CD4-positive, alpha-beta T cell (primary cell): ENCODE data around the gene DTX1. TPM values are rescaled to one million over a fixed set of nuclear protein-coding genes. Genes with fewer than 3 reads are reported as not detected.

Experiments
- ATAC-seq: fragments of 200-7000 bp; cut with Tn5 transposase; one replicate; pipeline ENCODE4 v1.10.0; 2022; ENCODE audit warnings: mild to moderate bottlenecking; ENCODE audit not compliant: poor library complexity
- CTCF ChIA-PET: fragments of 350-600 bp; sonication (Branson Sonifier 250); formaldehyde crosslinking; loops from one replicate; lab custom pipeline; 2021; ENCODE audit warnings: antibody characterized with exemption, inconsistent platforms; lab: Charles Lee
- POLR2A ChIA-PET: fragments of 350-600 bp; sonication (Branson Sonifier 250); formaldehyde crosslinking; loops from one replicate; lab custom pipeline; 2021; ENCODE audit warnings: antibody characterized with exemption, inconsistent platforms; lab: Charles Lee
- DNase-seq, 14 experiments: peaks; one replicate each; pipeline ENCODE4 v3.0.0-alpha.2; 2013 to 2020; ENCODE audit warnings: mixed read lengths in 2 of 14
- H3K27ac ChIP-seq, 2 donors: one replicate each; pipeline versions ENCODE4 v1.5.1 to v1.7.0; 2013; ENCODE audit warnings: low read length in 2 of 2, low read depth in 1 of 2, mild to moderate bottlenecking in 1 of 2
- H3K27me3 ChIP-seq, 2 experiments: 1 replicate in 1 of 2; 2 replicates in 1 of 2; pipeline versions ENCODE4 v1.6.1 to v1.7.0; 2013; ENCODE audit warnings: low read length in 2 of 2, control low read depth in 1 of 2, mild to moderate bottlenecking in 1 of 2, moderate library complexity in 1 of 2; ENCODE audit not compliant: insufficient read depth in 2 of 2, control insufficient read depth in 1 of 2
- H3K36me3 ChIP-seq: one replicate; pipeline ENCODE4 v1.6.1; 2013; ENCODE audit warnings: low read length, control low read depth; ENCODE audit not compliant: insufficient read depth
- H3K4me1 ChIP-seq: one replicate; pipeline ENCODE4 v1.6.1; 2013; ENCODE audit warnings: low read length, control low read depth; ENCODE audit not compliant: insufficient read depth
- H3K4me3 ChIP-seq: one replicate; pipeline ENCODE4 v1.5.1; 2013; ENCODE audit warnings: mild to moderate bottlenecking, low read length, moderate library complexity
- H3K9me3 ChIP-seq, 2 experiments: 1 replicate in 1 of 2; 2 replicates in 1 of 2; pipeline versions ENCODE4 v1.6.1 to v1.7.0; 2013; ENCODE audit warnings: low read length in 2 of 2, mild to moderate bottlenecking in 2 of 2, control low read depth in 1 of 2, moderate library complexity in 1 of 2; ENCODE audit not compliant: control insufficient read depth in 1 of 2, insufficient read depth in 1 of 2
- H3K27ac Mint-ChIP-seq: one replicate; pipeline ENCODE4 v1.8.0; 2020; ENCODE audit warnings: mixed read lengths
- H3K27me3 Mint-ChIP-seq: one replicate; pipeline ENCODE4 v1.8.0; 2021; ENCODE audit warnings: mixed read lengths
- H3K36me3 Mint-ChIP-seq: one replicate; pipeline ENCODE4 v1.8.0; 2021; ENCODE audit warnings: low read depth, mixed read lengths
- H3K4me1 Mint-ChIP-seq: one replicate; pipeline ENCODE4 v1.8.0; 2021; ENCODE audit warnings: low read depth, mixed read lengths
- H3K4me3 Mint-ChIP-seq: one replicate; pipeline ENCODE4 v1.8.0; 2020; ENCODE audit warnings: mild to moderate bottlenecking, mixed read lengths
- H3K9me3 Mint-ChIP-seq: one replicate; pipeline ENCODE4 v1.8.0; 2020; ENCODE audit warnings: mixed read lengths
- intact Hi-C, 2 experiments: fragments of 100-400 bp; cut with DNase I in 1 of 2; cut with micrococcal nuclease in 1 of 2; formaldehyde crosslinking; loops; one replicate each; pipeline versions ENCODE4 v1.15.1 to v1.9.0; 2023 to 2025; cut with DNase I, micrococcal nuclease
- total RNA-seq, 174 experiments: library from RNA in 2 of 174; stranded (reverse) in 2 of 174; gene quantifications; one replicate each; pipeline ENCODE4 v1.2.3 and lab custom pipeline; 2021 to 2026
- TF ChIP-seq, protein P1 (sequence below): fragments of 200-600 bp; IDR thresholded peaks from one replicate; pipeline ENCODE4 v1.8.0; 2022; ENCODE audit warnings: antibody characterized with exemption, mild to moderate bottlenecking

Gene DTX1
- total RNA-seq, 2 experiments from 2014 or later: 14.0 to 14.2 TPM

- Histone ChIP-seq H3K9me3 (no peaks in the 10 kb centered on the region), H3K4me3 (peak overlapping the region; percentile 67), H3K27me3 (no peaks in the 10 kb centered on the region), H3K36me3 (no peaks in the 10 kb centered on the region), H3K27ac (no peak overlapping the region), H3K4me1 (peaks cover 70% of the 10 kb centered on the region)
- Mint-ChIP-seq H3K4me3 (no peak overlapping the region), H3K27me3 (no peaks in the 10 kb centered on the region), H3K9me3 (no peaks in the 10 kb centered on the region), H3K4me1 (peaks cover 30% of the 10 kb centered on the region), H3K27ac (peak overlapping the region; percentile 72), H3K36me3 (peaks cover 4% of the 10 kb centered on the region)
- intact Hi-C loops: loop anchor here in 1 of 2 experiments (10.0 kb wide), 1 partner anchor 97 kb away; no protein-coding TSS in a partner anchor
- TF ChIP-seq, protein P1, sequence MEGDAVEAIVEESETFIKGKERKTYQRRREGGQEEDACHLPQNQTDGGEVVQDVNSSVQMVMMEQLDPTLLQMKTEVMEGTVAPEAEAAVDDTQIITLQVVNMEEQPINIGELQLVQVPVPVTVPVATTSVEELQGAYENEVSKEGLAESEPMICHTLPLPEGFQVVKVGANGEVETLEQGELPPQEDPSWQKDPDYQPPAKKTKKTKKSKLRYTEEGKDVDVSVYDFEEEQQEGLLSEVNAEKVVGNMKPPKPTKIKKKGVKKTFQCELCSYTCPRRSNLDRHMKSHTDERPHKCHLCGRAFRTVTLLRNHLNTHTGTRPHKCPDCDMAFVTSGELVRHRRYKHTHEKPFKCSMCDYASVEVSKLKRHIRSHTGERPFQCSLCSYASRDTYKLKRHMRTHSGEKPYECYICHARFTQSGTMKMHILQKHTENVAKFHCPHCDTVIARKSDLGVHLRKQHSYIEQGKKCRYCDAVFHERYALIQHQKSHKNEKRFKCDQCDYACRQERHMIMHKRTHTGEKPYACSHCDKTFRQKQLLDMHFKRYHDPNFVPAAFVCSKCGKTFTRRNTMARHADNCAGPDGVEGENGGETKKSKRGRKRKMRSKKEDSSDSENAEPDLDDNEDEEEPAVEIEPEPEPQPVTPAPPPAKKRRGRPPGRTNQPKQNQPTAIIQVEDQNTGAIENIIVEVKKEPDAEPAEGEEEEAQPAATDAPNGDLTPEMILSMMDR: no peak
- no peak for ATAC-seq
- DNase-seq: peak in 1 of 14 experiments; percentile 24
- POLR2A ChIA-PET: interaction anchor here (0.9 kb wide), 1 partner anchor 164 kb away, joined by 3 read pairs; the partner anchor contains the start of gene TPCN1
- CTCF ChIA-PET: interaction anchor here (1.0 to 1.3 kb wide), 2 partner anchors 13 to 78 kb away, joined by 3 read pairs; partner anchors contain the start of gene RASAL1
Observed at GRCh38 chr12:113057565-113058485, 1.3 kb downstream of the DTX1 start.

DNA sequence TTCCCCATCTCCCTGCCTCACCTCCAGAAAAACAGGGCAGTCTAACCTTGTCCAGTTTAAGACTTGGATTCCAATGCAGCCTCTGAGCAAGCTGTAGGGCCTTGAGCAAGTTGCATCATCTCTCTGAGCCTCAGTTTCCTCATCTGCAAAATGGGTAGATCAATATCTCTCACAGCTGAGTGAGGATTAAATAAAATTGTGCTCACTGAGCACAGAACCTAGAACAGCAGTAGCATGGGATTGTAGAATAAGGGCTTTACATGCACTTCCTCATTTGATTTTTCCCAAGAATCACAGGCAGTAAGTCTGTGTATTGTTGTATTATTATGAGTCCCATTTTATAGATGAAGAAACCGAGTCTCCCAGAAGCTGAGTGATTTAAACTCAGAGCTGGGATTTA lies 2.0 kb downstream of the DTX1 start:
- peaks cover 4% of the 10 kb centered on the region for H3K36me3 Mint-ChIP-seq
- intact Hi-C loops: loop anchor here in 1 of 2 experiments (10.0 kb wide), 1 partner anchor 96 kb away; no protein-coding TSS in a partner anchor
- DNase-seq (no peak), ATAC-seq (no peak)
- peaks cover 25% of the 10 kb centered on the region for H3K4me1 Mint-ChIP-seq
- no peaks in the 10 kb centered on the region for H3K27me3 Mint-ChIP-seq
- peaks cover 77% of the 10 kb centered on the region for H3K4me1 ChIP-seq
- peak overlapping the region; percentile 67 for H3K4me3 ChIP-seq
- H3K27ac ChIP-seq: no peak overlapping the region
- no peak overlapping the region for H3K27ac Mint-ChIP-seq
- ChIA-PET POLR2A (no interaction called here), CTCF (interaction anchor here (1.0 kb wide), 1 partner anchor 14 kb away, joined by 3 read pairs; no protein-coding TSS in a partner anchor)
- TF ChIP-seq, protein P1: no peak
- H3K4me3 Mint-ChIP-seq: no peak overlapping the region
- no peaks in the 10 kb centered on the region for H3K36me3 ChIP-seq
- no peaks in the 10 kb centered on the region for H3K9me3 Mint-ChIP-seq
- no peaks in the 10 kb centered on the region for H3K9me3 ChIP-seq
- no peaks in the 10 kb centered on the region for H3K27me3 ChIP-seq

GRCh38 chr12:113059071-113059595 lies 2.6 kb downstream of the DTX1 start:
- intact Hi-C loops: loop anchor here in 1 of 2 experiments (10.0 kb wide), 1 partner anchor 96 kb away; no protein-coding TSS in a partner anchor
- H3K36me3 ChIP-seq: no peaks in the 10 kb centered on the region
- H3K4me3 ChIP-seq: peak overlapping the region; percentile 67
- ATAC-seq: no peak
- Mint-ChIP-seq H3K27ac (no peak overlapping the region), H3K9me3 (no peaks in the 10 kb centered on the region), H3K4me3 (no peak overlapping the region), H3K4me1 (peaks cover 28% of the 10 kb centered on the region), H3K36me3 (peaks cover 5% of the 10 kb centered on the region), H3K27me3 (no peaks in the 10 kb centered on the region)
- no peaks in the 10 kb centered on the region for H3K27me3 ChIP-seq
- CTCF ChIA-PET: no interaction called here
- TF ChIP-seq, protein P1: no peak
- no peak for DNase-seq
- H3K4me1 ChIP-seq: peaks cover 83% of the 10 kb centered on the region
- no peak overlapping the region for H3K27ac ChIP-seq
- POLR2A ChIA-PET: no interaction called here
- H3K9me3 ChIP-seq: no peaks in the 10 kb centered on the region
